ENCODE results near the gene GNPTAB. TPM values are rescaled to one million over a fixed set of nuclear protein-coding genes. Genes with fewer than 3 reads are reported as not detected.

Gene GNPTAB
- total and polyA plus RNA-seq, 2 of the 13 experiments (the other 11 are each of a cell fraction or from before 2014, with no cell fraction given): 13.6 to 19.4 TPM

DNA sequence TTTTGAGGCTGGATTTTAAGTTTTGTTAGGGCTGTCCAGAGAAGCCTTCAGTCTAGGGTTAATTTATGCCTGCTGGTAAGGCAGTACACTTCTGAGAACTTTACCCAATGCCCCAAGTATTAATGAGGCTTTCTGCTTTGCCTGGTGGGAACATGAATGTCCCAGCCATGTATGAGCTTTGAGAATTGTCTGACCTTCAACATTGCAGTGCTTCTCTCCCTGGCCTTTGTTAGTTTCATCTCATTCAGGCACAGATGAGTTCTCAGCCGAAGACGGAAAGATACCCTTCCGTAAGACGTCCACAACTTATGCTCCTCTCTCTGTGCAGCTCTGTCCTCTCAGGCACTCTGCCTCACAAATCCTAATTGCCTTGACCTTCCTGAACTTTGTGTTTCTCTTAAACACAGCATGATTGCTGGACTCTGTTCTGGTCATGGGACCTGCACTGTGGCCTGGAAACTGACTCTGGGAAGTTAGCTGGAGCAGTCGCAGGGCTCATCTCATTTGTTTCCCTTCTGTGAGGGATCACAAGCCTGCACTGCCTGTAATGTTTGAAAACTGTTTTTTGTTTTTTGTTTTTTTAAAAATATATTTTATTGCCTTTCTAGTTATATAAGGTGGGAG, 117.6 kb downstream of the GNPTAB start (continued):
- no peak for TF ChIP-seq MAF1 (CRISPR knock-in tag; IDR thresholded peaks at IDR 0.05; ENCODE audit: borderline replicate concordance)
- TF ChIP-seq ZNF383 (CRISPR knock-in tag; IDR thresholded peaks at IDR 0.05; ENCODE audit: borderline replicate concordance): no peak
- no peak for TF ChIP-seq ZNF234 (CRISPR knock-in tag; conservative IDR thresholded peaks at IDR 0.05)
- TF ChIP-seq SIX1 (CRISPR knock-in tag; IDR thresholded peaks at IDR 0.05; ENCODE audit: borderline replicate concordance): peak; percentile 67
- no peak for TF ChIP-seq HNF1A (IDR thresholded peaks at IDR 0.05; ENCODE audit: low read depth)
- no peak for TF ChIP-seq HNF1A (CRISPR knock-in tag; IDR thresholded peaks at IDR 0.05; ENCODE audit: borderline replicate concordance)
- no peak for TF ChIP-seq TBP (CRISPR knock-in tag; IDR thresholded peaks at IDR 0.05)
- no peak for TF ChIP-seq ZNF891 (CRISPR knock-in tag; IDR thresholded peaks at IDR 0.05)
- TF ChIP-seq KAT7 (CRISPR knock-in tag; IDR thresholded peaks at IDR 0.05; ENCODE audit: borderline replicate concordance): no peak
- TF ChIP-seq TAF1 (CRISPR knock-in tag; IDR thresholded peaks at IDR 0.05): no peak
- TF ChIP-seq KAT2B (IDR thresholded peaks at IDR 0.05; ENCODE audit: borderline replicate concordance, low read depth, low read length): no peak
- TF ChIP-seq MEF2D (CRISPR knock-in tag; IDR thresholded peaks at IDR 0.05): peak; percentile 38; the same call in 1 of the 2 replicates
- TF ChIP-seq GPN1 (CRISPR knock-in tag; IDR thresholded peaks at IDR 0.05; ENCODE audit: borderline replicate concordance): no peak
- TF ChIP-seq, protein P1, sequence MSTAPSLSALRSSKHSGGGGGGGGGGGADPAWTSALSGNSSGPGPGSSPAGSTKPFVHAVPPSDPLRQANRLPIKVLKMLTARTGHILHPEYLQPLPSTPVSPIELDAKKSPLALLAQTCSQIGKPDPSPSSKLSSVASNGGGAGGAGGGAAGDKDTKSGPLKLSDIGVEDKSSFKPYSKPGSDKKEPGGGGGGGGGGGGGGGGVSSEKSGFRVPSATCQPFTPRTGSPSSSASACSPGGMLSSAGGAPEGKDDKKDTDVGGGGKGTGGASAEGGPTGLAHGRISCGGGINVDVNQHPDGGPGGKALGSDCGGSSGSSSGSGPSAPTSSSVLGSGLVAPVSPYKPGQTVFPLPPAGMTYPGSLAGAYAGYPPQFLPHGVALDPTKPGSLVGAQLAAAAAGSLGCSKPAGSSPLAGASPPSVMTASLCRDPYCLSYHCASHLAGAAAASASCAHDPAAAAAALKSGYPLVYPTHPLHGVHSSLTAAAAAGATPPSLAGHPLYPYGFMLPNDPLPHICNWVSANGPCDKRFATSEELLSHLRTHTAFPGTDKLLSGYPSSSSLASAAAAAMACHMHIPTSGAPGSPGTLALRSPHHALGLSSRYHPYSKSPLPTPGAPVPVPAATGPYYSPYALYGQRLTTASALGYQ (CRISPR knock-in tag; IDR thresholded peaks at IDR 0.05): peak; percentile 53; the same call in 1 of the 2 replicates
- no peak for TF ChIP-seq CBX1 (IDR thresholded peaks at IDR 0.05; ENCODE audit: low read depth)
- TF ChIP-seq, protein P2, sequence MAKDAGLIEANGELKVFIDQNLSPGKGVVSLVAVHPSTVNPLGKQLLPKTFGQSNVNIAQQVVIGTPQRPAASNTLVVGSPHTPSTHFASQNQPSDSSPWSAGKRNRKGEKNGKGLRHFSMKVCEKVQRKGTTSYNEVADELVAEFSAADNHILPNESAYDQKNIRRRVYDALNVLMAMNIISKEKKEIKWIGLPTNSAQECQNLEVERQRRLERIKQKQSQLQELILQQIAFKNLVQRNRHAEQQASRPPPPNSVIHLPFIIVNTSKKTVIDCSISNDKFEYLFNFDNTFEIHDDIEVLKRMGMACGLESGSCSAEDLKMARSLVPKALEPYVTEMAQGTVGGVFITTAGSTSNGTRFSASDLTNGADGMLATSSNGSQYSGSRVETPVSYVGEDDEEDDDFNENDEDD (CRISPR knock-in tag; IDR thresholded peaks at IDR 0.05; ENCODE audit: borderline replicate concordance): peak; percentile 16; the same call in 1 of the 2 replicates
- TF ChIP-seq RAD51 (IDR thresholded peaks at IDR 0.05; ENCODE audit: borderline replicate concordance): no peak
- TF ChIP-seq ZNF331 (CRISPR knock-in tag; IDR thresholded peaks at IDR 0.05): peak; percentile 82; the same call in 1 of the 2 replicates
- no peak for TF ChIP-seq NKX3-1 (CRISPR knock-in tag; IDR thresholded peaks at IDR 0.05)
- TF ChIP-seq, protein P3, sequence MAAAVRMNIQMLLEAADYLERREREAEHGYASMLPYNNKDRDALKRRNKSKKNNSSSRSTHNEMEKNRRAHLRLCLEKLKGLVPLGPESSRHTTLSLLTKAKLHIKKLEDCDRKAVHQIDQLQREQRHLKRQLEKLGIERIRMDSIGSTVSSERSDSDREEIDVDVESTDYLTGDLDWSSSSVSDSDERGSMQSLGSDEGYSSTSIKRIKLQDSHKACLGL (CRISPR knock-in tag; IDR thresholded peaks at IDR 0.05): no peak
- TF ChIP-seq HOXA5 (CRISPR knock-in tag; IDR thresholded peaks at IDR 0.05): no peak
- TF ChIP-seq, protein P4, sequence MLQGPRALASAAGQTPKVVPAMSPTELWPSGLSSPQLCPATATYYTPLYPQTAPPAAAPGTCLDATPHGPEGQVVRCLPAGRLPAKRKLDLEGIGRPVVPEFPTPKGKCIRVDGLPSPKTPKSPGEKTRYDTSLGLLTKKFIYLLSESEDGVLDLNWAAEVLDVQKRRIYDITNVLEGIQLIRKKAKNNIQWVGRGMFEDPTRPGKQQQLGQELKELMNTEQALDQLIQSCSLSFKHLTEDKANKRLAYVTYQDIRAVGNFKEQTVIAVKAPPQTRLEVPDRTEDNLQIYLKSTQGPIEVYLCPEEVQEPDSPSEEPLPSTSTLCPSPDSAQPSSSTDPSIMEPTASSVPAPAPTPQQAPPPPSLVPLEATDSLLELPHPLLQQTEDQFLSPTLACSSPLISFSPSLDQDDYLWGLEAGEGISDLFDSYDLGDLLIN (CRISPR knock-in tag; IDR thresholded peaks at IDR 0.05; ENCODE audit: borderline replicate concordance): no peak
- no peak for TF ChIP-seq ZNF598 (CRISPR knock-in tag; IDR thresholded peaks at IDR 0.05; ENCODE audit: borderline replicate concordance)
